ENCODE measurements around the gene RCN1.

- TF ChIP-seq CTCF (IDR thresholded peaks at IDR 0.05) (no peak), EZH2 (IDR thresholded peaks at IDR 0.05) (no peak)
These were observed 2.5 kb upstream of the RCN1 start for GRCh38 chr11:32088117-32088941.

Data from neural progenitor cell (in vitro differentiated cells).